GM12873 (cell line): Measurements from ENCODE around the gene RPS6KA2.

Experiments
- CTCF ChIP-seq: IDR thresholded peaks from 2 replicates; pipeline ENCODE4 v1.5.1; 2012; ENCODE audit warnings: low read depth, mild to moderate bottlenecking, moderate library complexity, low read length, control low read depth; ENCODE audit not compliant: insufficient read depth; ENCODE audit errors: missing control alignments

The RPS6KA2 gene

GRCh38 chr6:166379103-166379586 lies 247.9 kb downstream of the RPS6KA2 start:
- TF ChIP-seq CTCF: no peak

GRCh38 chr6:166377721-166378120 lies 249.3 kb downstream of the RPS6KA2 start:
- TF ChIP-seq CTCF: no peak

- no peak for TF ChIP-seq CTCF
These were observed 252.0 kb downstream of the RPS6KA2 start for GRCh38 chr6:166375013-166375412.

GRCh38 chr6:166370489-166370888 lies 256.6 kb downstream of the RPS6KA2 start:
- no peak for TF ChIP-seq CTCF

DNA sequence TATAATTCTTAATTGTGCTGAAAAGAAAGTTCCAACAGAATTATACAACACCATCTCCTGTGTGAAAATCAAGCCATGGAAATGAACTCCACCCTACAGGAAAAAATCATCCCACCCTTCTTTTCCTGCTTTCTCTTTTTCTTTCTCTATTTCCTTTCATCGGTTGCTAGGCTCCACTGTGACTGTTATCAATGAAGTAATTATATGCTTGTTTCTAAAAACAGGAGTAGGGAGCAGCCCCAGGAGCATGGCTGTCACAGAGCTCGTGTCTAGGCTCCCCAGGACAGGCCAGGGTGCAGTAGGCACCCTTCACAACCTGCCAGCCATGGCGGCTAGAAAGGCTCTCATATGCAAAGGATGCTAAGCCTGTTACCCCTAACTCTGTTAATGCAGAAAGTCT lies 257.3 kb downstream of the RPS6KA2 start:
- no peak for TF ChIP-seq CTCF

DNA sequence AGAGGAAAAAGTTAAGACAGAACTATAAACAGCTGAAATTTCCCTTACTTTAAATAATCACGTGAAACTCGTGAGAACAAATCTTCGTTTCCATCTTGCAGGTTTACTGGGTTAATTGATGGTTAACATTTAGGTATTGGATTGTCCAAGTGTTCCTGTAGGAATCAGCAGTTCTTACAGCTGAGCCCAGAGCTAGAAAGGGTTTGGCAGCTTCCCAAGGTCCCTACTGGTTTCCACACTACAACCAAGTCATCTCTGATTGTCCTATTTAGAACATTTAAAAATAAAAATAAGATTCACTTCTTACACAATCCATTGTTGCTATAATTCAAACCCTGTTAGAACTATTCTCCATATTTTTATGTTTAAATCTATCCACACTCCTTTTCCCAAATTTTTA lies 260.1 kb downstream of the RPS6KA2 start:
- no peak for TF ChIP-seq CTCF

DNA sequence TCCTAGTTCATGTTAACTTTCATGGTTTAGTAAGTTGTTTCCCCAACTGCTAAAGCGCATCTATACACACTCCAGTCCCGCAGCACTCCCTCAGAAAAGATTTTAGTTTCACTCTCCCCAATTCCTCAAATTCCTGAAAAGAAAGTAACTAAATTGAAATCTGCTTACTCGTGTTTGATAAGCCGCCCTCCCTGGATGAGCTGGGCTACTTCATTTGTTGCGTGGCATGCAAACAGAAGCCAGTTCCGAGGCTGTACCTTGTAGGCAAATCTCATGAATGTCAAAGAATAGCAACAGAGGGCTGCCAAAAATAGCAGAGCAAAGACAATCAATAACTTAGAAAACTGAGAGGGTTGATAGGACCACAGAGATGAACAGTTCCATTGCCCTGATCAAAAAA lies 261.2 kb downstream of the RPS6KA2 start:
- TF ChIP-seq CTCF: no peak
